DMS153 treated with DMSO at 0.1 percent for 48 hours (cell line): Measurements from ENCODE around the gene HDAC11.
A peak's percentile ranks its signal among the peaks of the same experiment; 100 is the strongest.
"Not testable (repeated sequence)": the region's sequence is repeated elsewhere in the genome, so short reads cannot be mapped to it uniquely, and the experiment has no call there.

Source experiments
- DNase-seq: peaks from one replicate; lab custom pipeline; 2025; ENCODE audit not compliant: unreplicated experiment; lab: John Stamatoyannopoulos, UW

HDAC11 gene

DNA sequence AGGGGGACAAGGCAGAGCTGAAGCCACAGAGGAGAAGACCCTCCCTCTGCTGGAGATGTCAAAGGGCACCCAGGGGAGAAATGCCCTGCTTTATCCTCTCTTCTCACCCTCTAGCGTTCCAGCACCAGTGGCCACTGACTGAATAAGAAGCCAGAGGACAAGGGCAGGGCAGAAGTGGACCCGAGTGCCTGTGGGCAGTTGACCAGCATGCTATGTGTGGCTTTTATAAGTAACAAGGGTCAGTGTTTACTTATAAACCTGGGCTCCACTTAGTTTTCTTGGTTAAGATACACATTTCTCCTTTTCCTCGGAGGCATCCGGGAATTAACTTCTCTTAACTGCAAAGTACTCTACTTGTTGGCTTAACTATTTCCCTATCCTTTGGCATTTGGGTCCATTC, 13.3 kb upstream of the HDAC11 start:
- no peak for DNase-seq

DNA sequence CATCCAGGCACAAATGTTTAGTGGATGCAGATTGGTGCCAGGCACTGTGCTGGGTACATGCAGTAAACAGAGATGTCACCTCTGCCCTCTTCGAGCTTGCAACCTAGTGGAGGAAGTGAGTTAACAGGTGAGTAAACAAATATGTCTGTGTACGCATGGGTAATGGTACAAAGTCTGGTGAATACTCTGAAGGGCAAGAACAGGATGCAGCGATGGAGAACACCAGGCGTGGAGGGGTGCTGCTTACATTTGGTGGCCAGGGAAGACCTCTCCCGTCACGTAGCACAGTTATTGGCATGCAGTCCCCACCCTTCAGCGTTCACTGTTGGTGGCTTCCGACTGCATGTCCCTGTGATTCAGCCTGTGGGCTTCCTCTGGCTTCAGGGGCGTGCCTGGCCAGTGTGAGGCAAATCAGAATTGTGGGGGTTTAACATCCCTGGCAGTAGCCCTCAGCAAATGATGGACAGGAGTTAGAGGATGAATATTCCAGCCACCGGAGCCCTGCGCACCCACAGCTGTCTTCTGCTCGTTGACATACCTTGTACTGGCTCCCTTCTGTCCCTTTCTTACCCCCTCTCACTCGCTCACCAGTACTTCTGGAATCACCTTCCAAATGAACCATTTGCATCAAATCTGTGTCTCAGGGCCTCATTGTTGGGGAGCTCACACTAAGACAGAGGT, 9.1 kb upstream of the HDAC11 start:
- DNase-seq: no peak

DNA sequence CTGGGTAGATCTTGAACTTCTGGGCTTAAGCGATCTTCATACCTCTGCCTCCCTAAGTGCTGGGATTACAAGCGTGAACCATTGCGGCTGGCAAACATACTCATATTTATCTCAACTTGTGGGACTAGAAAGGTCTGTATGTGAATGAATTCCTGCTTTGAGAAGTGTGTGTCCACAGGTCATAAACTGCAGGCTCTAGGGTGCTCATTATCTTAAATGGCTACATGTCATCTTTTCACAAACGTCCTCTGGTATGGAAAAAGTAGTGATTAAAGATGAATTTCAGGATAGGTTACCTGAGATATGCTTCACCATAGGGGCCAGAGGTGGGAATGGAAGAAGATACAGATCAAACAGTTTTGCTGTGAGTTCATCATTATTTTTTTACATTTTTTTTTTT, 7.8 kb upstream of the HDAC11 start:
- no peak for DNase-seq

DNA sequence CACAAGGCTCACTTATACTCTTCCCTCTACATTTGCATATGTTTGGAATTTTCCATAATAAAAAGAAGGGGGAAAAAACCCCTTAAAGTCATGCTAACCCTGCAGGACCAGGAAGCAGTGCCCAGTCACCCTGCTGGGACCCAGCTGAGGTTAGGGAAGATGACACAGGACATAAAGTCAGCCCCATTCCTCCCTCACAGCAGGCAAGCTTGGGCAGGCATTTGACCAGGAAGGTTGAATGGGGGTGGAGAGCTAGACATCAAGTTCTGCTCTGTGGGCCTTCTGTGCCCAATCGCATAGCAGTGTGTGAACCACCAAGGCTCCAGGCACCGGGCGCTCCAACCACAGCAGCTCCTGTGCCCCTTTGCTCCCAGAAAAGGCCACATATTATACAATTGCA, 7.1 kb upstream of the HDAC11 start:
- no peak for DNase-seq

DNA sequence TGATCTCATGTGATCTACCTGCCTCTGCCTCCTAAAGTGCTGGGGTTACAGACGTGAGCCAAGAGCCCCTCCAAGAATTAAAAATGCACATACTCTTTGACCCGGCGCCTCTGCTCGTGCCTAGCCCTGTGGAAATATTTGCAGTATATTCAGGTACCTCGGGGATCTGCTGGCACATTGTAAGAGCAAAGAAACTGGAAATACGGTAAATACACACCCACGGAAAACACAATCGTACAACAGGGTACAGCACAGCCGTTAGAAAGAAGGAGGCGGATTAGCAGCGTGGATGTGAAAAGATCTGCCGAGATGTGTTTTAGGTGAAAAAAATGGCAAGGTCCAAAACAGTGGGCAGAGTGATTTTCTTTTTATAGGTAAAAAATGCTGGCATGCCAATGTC, 6.1 kb upstream of the HDAC11 start:
- DNase-seq: no peak

DNA sequence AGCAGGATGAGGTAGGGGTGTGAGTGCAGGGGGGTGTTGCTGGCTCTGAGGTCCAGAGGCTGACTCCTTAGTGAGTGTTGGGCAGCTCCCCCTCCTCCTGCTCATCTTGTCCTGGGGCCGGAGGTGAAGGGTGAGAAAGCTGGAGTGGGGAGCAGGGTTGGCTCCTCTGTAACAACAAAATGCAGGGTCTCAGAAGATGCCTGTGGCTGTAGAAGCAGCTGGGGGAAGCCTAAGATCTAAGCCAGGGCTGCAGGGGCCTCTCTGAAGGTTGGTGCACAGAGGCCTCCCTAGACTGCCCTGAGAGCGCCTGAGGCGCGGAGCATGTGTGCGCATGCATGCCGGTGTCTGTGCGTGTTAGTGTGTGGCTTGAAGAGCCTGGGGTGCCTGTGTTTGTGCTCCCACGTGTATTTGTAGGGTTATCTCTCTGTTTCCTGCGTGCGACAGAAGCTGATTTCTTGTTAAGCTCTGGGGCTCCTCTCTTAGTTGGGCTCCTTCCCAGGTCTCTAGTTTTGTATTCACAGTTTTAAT, 5.3 kb upstream of the HDAC11 start:
- DNase-seq: no peak

DNA sequence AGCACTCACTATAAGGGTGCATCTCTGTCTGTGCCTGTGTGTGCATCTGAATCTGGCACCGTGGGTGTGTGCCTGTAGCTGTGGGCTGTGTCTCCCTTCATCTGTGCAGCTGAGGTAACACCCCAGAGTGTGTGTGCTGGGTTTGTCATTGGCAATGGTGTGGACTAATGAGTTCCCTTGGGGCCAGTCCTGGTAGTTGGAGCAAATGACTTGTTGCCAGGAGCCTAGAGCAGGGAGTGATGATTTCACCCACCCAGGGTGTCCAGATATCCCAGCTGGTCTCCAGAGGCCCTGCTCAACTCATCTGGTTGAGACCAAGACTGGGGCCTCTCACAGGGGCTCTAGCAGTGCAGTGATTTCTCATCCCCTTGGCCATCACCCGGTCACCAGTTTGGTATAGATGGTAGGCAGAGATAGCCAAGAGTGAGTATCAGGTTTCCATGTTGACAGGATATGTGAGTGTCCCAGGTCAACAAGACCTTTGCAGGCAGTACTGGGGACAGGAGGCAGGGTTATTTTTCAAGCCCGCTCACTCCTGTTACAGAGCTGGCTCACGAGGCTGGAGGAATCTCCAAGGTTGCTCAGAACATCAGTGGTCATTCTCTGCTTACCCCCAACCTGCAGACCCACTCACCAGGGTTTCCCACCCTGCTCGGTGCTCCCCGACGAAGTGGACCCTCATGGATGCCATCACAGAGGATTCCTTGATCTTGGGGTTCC, 4.1 kb upstream of the HDAC11 start:
- DNase-seq: no peak

DNA sequence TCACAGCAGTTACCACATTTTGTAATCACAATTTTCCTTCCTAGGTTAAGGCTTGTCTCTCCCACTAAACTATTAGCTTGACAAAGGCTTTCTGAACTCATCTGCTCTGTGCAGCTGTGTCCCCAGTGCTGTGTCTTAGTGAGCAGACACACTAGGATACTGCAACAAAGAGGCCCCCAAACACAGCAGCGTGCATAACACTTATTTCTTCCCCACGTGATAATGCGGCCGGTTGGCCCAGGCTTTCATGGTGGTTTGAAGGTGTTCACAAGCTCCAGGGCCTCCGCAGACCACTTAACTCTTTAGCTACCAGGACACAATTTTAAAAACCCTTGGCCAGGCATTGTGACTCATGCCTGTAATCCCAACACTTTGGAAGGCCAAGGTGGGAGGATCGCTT, 2.2 kb upstream of the HDAC11 start:
- DNase-seq: no peak

DNA sequence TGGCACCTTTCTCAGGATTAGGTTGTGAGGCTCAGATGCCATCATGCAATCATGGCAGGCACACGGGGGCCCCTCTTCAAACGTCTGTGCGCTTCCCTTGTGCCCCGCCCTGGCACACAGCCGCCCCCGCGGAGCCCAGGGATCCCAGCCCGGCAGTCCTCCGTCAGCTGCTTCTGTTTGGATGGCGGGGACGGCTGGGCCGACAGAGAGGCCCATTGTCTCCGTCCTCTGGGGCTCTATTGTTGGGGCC, 849 bp upstream of the HDAC11 start:
- DNase-seq: no peak

DNA sequence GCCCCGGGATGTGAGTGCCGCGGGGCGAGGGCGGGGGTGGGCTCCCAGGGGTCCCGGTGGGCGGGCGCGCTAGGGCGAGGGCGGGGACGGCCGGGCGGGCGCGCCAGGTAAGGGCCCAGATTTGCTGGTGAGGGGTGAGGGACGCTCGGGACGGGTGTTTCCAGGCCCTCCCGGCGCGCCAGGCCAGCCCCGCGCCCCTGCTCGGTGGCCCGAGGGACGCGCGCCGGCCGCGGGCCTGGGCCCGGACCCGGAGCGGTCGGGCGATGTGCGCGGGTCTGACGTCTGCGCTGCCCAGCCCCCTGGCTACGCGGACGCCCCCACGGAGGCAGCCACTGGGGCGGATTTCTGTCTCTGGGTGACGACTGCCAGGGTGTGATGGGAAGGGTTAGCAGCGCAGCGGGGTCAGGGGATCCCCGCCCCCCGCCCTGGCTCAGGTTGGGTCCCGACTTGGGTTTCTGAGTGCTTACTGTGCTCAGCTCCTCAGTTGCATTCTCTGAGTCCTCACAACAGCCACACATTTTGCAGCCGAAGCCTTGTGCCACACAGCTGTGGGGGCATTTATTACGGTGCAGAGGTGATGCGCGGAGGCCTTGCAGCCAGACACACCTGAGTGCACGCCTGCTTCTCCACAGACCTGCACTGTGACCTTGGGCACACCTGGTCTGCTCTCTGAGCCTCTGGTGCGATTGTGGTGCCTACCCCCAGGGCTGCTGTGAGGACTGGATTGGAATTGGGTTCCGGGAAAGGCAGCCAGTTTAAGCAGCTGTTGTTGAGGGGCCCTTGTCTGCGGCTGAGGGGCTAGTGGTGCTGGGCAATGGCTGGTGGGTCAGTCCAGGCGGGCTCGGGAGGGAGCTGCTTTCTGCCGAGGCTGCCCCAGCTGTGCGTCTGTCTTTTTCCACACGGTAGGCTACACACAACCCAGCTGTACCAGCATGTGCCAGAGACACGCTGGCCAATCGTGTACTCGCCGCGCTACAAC, 523 bp downstream of the HDAC11 start:
- DNase-seq: no peak

DNA sequence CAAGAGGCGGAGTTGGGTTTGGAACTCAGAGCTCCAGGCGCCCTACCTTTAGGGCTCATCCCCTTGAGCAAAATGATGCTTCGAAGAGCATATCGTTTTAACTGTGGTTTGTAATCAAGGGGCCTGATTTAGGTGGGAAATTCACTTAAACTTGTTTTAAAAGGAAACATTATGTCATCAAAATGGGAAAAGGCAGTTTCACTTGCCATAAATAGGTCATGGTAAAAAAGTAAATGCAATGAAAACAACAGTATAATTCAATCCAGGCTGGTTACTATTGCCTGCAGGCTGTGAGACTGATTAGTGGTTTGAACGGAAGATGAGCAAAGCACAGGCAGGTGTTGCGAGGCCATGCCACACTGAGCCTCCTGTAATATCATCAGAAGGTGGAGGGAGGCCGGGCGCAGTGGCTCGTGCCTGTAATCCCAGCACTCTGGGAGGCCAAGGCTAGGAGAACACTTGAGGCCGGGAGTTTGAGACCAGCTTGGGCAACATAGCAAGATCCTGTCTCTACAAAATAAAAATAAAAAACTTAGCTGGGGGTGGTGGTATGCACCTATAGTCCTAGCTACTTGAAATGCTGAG, 2.1 kb downstream of the HDAC11 start:
- no peak for DNase-seq

DNA sequence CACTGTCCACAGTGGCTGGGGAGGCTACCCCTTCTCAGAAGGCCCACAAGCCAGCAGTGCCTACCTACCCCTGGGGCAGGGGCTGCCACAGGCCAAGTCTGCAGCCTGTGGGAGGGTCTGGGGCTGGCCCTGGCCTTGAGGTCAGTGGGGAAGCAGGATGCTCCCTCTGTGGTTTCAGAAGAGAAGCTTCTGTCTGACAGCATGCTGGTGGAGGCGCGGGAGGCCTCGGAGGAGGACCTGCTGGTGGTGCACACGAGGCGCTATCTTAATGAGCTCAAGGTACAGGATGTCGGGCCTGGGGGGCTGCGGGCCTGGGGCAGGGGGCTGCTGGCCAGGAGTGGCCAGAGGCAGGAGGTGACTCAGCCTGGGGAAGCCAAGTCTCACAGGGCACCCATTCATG, 3.2 kb downstream of the HDAC11 start:
- DNase-seq: no peak

DNA sequence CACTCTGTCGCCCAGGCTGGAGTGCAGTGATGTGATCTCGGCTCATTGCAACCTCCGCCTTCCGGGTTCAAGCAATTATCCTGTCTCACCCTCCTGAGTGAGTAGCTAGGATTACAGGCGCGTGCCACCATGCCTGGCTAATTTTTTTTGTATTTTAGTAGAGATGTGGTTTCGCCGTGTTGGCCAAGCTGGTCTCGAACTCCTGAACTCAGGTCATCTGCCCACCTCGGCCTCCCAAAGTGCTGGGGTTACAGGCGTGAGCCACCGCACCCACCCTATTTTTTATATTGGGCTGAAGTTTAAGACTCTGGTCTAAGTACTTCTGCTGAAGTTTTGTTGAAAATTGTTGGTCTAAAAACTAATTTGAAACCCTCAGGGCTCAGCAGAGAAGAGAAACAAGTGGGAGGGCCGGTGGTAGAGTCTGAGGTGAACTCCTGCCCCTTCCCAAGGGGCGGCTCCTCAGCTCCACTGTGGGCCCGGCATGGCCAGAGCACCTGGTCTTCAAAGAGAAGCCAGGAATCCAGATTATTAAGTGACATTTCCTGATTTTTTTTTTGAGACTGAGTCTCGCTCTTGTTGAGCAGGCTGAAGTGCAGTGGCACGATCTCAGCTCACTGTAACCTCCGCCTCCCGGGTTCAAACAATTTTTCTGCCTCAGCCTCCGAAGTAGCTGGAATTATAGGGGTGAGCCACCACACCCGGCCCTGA, 4.0 kb downstream of the HDAC11 start:
- DNase-seq: no peak

DNA sequence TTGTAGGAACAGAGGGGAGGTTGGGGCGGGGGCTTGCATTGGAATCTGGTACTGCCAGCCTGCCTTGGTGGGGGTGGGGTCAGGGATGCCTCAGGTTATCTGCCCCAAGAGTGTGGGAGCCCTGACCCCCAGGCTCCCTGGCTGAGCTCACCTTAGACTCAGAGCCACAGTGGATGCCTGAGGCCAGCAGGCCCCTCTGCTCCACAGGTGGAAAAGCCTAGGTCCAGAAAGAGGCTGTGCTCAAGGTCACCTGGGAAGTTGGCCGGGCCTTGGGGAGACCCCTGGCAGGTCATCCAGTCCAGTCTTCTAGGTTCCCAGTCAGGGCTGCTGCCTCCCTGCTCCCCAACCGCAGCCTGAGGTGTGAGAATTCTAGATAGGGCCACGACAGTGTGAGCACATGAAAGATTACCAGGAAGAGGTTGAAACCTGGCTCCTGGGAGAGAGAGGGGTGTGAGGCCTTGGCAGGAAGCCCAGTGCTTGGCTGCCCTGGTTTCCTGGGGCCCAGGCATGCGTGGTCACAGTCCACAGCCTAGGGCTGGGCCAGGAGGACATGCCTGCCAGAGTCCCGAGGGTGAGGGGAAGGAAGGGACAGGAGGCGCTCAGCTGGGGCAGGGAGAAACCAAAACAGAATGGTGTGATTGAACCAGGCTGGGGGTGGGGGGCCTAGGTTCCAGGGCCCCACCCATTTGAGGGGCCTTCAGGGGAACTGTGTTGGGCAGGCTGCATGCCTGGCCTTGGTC, 4.9 kb downstream of the HDAC11 start:
- DNase-seq: peak; percentile 34

DNA sequence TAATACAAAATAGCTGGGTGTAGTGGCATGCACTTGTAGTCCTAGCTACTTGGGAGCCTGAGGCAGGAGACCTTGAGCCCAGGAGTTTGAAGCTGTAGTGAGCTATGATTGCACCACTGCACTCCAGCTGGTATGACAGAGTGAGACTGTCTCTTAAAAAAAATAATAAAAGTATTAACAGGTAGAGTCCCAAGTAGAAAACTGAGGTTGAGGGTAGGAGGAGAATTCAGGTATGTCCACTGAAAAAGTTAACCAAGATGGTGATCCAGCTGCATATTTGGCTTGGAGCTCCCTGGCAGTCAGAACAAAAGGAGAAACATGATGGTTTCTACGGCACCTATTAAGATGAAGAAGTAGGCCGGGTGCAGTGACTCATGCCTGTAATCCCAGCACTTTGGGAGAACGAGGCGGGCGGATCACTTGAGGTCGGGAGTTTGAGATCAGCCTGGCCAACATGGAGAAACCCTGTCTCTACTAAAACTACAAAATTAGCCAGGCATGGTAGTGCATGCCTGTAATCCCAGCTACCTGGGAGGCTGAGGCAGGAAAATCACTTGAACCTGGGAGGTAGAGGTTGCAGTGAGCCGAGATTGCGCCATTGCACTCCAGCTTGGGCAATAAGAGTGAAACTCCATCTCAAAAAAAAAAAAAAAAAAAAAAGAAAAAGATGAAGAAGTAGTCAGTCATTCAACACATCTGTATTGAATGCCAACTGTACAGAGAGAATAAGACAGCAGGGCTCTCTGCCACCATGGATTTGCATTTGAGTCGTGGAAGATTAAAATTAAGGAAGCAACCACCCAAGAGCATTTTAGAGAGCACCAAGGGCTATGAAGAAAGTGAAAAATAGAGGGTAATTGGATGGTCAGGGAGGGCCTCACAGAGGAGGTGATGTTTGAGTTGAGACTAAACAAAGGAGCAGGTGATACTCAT, 5.8 kb downstream of the HDAC11 start:
- DNase-seq: not testable (repeated sequence)

DNA sequence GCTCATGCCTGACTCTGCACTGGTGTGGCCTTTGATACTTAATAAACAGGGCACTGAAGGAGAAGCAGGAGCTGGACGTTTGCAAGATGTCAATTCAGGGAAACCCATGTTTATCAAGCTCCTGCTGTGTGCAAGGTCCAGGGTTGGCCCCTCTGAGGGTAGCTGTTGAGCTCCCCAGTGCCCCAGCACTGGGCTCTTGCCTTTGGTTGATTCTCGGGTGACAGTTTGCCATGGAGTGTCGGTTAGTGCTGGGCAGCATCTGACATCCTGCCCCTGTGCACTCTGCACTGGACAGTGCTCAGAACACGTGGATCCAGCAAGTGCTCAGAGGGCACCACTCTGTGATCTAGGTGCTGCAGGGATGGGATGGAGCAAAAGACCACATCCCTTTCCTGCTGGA, 7.3 kb downstream of the HDAC11 start:
- DNase-seq: no peak

DNA sequence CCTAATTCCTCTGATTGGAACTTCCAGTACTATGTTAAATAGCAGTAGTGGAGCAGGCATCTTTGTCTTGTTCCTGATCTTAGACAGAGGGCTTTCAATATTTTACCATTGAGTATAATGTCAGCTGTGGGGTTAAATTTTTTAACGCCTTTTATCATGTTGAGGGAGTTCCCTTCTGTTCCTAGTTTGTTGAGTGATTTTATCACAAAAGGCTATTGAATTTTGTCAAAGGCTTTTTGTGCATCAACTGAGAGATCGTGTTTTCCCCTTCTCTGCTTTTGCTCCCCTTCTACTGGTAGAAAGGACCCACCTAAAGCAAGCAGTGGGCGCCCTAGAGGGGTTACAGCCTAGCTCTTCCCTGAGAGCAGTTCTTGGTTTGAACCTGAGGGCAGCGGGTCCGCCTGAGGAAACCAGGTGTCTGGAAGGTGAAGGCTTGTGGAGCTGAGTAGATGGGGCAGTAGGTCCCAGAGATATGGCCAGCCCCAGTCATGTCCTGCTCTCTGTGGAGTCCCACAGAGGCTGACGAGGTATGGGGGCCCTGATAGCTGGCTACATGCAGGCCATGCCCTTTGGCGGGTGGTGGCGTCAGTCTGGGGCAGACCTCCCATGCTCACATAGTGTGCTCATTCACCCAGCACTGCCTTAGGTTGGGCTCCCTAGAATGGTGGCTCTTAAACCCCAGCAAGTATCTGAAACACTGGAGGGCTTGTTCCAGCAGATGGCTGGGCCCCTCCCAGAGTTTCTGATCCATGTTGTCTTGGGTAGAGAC, 11.3 kb downstream of the HDAC11 start:
- no peak for DNase-seq

DNA sequence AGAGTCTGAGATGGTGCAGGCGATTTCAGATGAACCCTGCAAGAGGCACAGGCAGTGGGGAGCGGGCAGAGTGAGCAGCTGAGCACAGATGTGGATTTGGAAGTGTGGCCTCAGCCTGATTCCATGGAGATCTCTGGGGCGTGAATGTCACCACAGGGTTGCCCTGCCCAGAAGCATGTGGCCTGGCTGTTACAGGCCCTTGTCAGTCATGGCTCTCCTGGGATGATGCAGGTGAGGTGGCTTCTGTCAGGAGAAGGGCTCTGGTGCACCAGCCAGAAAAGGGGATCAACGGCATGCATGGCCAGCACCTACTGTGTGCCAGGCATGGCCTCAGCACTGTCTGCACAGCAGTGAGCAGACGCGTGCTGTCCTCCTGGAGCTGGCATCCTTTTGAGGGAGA, 11.9 kb downstream of the HDAC11 start:
- DNase-seq: no peak
